ENCODE measurements around the gene CCL20.

Gene CCL20

DNA sequence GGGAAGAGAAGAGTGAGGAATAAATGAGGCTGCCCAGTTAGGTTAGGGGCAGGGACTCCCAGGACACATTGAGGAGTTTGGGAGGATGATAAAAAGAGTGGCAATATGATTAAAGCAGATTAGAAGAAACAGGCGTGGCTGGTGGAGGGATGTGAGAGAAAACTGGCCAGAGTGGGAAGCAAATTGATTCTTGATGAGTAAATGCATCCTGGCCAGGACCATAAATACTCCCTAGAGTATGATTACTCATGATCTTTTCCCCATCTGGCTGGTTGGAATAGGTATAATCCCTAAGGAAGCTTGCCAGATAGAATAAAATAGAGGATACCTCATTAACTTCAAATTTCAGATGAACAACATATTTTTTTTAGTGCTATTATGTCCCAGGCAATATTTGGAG is 36.3 kb downstream of the CCL20 start:
- no peak for TF ChIP-seq POLR2AphosphoS5 (IDR thresholded peaks at IDR 0.05; ENCODE audit: low read depth, low read length)
- TF ChIP-seq TAF1 (IDR thresholded peaks at IDR 0.05; ENCODE audit: borderline replicate concordance, insufficient read depth, low read length): no peak
- TF ChIP-seq SIN3A (IDR thresholded peaks at IDR 0.05; ENCODE audit: borderline replicate concordance, insufficient read depth, low read length): no peak
- no peak for TF ChIP-seq FOXP2 (optimal IDR thresholded peaks at IDR 0.05; ENCODE audit: borderline replicate concordance, extremely low read depth, extremely low read length, insufficient read depth)
- TF ChIP-seq REST (IDR thresholded peaks at IDR 0.05; ENCODE audit: insufficient read depth in 1 of 2, low read depth in 2 of 2, low read length in 2 of 2): no peak

DNA sequence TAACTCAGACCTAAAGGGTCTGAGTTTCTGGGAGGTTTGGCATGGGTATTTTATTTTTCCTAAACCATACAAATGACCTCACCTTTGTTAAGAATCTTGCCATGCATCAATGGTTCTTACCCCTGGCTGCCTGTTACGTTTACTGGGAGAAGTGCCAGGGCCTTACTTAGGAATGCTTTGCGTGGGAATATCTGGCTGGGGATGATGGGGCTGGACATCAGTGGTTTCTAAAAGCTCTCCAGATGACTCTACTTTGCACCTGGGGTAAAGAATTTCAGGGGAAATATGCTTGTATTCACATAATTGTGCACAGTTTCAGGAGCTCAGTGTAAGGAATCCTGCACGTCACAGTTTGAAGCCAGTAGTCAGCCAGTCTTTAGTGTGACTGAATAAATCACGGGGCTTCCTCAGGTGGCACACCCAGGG is 39.6 kb downstream of the CCL20 start:
- TF ChIP-seq SIN3A (IDR thresholded peaks at IDR 0.05; ENCODE audit: borderline replicate concordance, insufficient read depth, low read length): no peak
- TF ChIP-seq REST (IDR thresholded peaks at IDR 0.05; ENCODE audit: insufficient read depth in 1 of 2, low read depth in 2 of 2, low read length in 2 of 2): no peak
- TF ChIP-seq FOXP2 (optimal IDR thresholded peaks at IDR 0.05; ENCODE audit: borderline replicate concordance, extremely low read depth, extremely low read length, insufficient read depth): no peak
- TF ChIP-seq TAF1 (IDR thresholded peaks at IDR 0.05; ENCODE audit: borderline replicate concordance, insufficient read depth, low read length): no peak
- no peak for TF ChIP-seq POLR2AphosphoS5 (IDR thresholded peaks at IDR 0.05; ENCODE audit: low read depth, low read length)

GRCh38 chr2:227853765-227854271 is 40.2 kb downstream of the CCL20 start:
- TF ChIP-seq SIN3A (IDR thresholded peaks at IDR 0.05; ENCODE audit: borderline replicate concordance, insufficient read depth, low read length): no peak
- TF ChIP-seq FOXP2 (optimal IDR thresholded peaks at IDR 0.05; ENCODE audit: borderline replicate concordance, extremely low read depth, extremely low read length, insufficient read depth): no peak
- no peak for TF ChIP-seq REST (IDR thresholded peaks at IDR 0.05; ENCODE audit: insufficient read depth in 1 of 2, low read depth in 2 of 2, low read length in 2 of 2)
- no peak for TF ChIP-seq TAF1 (IDR thresholded peaks at IDR 0.05; ENCODE audit: borderline replicate concordance, insufficient read depth, low read length)
- TF ChIP-seq POLR2AphosphoS5 (IDR thresholded peaks at IDR 0.05; ENCODE audit: low read depth, low read length): no peak

DNA sequence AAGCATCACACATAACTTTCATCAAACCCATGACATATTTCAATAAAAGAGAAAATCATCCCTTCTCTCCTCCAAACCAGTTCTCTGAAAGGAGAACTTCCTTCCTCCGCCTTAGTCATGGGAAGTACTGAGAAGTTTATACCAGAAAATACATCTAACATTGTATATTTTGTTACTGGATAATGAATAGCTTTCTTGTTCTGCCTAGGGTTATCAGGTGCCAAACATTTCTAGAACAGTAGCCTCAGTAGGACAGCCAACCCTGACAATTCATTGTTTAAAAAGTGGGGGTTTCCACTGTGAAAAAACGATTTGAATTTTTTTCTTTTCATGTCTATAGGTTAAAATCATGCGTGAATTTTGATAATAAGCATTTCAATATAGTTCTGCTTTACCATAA is 41.8 kb downstream of the CCL20 start:
- no peak for TF ChIP-seq POLR2AphosphoS5 (IDR thresholded peaks at IDR 0.05; ENCODE audit: low read depth, low read length)

DNA sequence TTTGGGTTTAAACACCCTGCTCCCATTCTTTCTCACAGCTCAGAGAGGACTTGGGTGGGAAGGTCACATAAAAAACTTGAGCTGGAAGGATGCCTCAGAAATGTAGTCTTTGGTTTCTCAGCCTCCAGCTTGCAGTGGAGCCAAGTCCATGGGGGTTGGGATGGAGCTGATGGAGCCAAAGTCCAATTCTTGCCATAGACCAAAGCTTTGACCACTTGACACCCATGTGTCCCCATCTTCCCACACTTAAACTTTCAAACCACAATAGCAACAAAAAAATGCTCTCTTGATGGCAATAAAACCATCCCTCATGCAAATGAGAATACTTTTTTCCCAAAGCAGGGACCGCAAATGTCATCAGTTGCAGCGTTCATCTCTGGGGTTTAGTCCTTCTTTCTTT is 43.1 kb downstream of the CCL20 start:
- no peak for TF ChIP-seq TAF1 (IDR thresholded peaks at IDR 0.05; ENCODE audit: borderline replicate concordance, insufficient read depth, low read length)
- no peak for TF ChIP-seq REST (IDR thresholded peaks at IDR 0.05; ENCODE audit: insufficient read depth in 1 of 2, low read depth in 2 of 2, low read length in 2 of 2)
- TF ChIP-seq POLR2AphosphoS5 (IDR thresholded peaks at IDR 0.05; ENCODE audit: low read depth, low read length): no peak
- no peak for TF ChIP-seq SIN3A (IDR thresholded peaks at IDR 0.05; ENCODE audit: borderline replicate concordance, insufficient read depth, low read length)
- TF ChIP-seq FOXP2 (optimal IDR thresholded peaks at IDR 0.05; ENCODE audit: borderline replicate concordance, extremely low read depth, extremely low read length, insufficient read depth): no peak

Measured in PFSK-1 (cell line).